ENCODE results near the gene SMIM35.

Gene SMIM35

DNA sequence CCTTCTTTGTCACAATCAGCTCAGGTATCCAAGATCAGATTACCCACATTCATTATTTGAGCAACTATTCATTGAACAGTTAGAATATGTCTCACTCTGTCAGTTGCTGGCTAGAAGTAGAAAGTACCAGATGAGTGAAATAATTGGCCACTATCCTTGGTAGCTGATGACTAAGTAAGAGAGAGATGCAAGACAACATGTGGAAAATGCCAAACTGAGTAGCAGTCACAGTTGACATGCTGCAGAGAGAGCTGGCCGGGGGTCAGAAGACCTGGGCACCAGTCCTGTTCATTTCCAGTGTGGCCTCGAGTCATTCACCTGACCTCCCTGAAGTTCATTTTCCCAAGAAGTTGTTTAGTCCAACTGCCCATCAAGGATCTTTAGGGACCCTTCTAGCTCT lies 22.5 kb upstream of the SMIM35 start:
- no peak for DNase-seq (ENCODE audit: low spot score)

DNA sequence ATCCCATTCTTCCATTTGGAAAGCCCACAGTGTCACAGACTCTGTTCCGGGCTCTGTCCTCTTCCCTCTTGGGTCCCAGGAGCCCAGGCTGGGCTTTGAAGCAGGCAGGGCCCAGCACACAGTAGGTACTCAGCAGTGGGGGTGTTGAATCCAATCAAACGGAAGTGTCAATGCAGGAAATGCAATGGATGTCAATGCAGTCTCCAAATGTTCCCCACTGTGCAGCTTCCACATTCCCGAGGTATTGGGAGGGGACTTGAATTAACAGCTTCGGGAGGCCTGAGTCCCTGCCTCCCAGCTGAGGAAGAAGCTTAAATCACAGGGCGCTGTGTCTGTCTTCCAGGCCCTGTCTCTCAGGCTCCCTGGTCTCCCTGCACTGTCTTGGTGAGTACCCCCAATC lies 21.8 kb upstream of the SMIM35 start:
- DNase-seq (ENCODE audit: low spot score), result no peak

DNA sequence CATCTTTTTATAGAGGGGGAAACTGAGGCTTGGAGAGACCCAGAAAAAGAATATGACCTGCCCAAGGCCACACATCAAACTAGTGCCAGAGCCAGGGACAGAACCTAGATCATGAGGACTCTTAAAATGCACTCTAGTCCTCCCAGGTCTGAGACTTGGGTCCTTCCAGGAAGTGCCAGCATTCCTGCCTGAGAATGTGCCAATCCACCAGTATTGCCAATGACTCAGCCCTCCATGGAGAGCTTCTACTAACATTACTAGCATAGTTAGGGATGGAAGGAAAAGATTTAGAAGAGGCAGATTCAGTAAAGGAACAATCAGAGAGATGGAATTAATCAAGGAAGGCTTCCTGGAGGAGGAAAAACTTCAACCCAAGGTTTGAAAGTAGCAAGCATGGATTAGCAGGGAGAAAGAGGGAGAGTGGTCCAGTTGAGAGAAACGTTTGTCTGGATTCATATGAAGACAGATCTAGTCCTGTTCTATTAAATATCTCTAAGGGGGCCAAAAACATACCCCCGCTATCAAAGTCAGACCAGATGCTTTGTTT lies 20.1 kb upstream of the SMIM35 start:
- DNase-seq (ENCODE audit: low spot score), result no peak

DNA sequence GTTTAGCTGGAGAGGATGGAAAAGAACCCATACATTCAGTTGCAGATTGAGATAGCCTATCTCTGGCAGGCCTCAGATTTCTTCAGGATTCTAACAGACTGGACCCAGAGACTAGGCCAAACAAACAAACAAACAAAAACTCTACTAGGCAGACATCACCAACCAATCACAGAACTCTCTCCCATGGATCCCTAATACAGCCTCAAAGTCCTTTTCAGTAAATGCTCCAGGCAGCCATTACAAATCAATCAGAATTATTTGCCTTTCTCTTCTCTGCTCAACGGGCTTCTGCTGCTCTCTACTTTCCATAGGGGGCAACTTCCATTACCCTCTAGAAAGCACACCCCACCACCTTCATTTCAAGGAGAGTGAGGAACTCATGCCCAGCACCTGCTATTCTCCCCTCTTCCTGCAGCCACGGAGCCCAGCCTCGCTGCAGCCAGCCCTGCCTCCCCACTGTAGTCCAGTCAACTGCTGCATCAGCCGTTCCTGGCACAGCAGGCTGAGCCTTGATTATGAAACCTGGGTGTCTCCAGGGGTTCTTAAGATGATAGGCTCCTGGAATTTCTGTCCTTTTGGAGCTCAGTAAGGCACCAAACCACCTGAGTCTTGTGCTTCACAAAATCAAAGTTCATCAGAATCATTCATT lies 19.0 kb upstream of the SMIM35 start:
- no peak for DNase-seq (ENCODE audit: low spot score)

DNA sequence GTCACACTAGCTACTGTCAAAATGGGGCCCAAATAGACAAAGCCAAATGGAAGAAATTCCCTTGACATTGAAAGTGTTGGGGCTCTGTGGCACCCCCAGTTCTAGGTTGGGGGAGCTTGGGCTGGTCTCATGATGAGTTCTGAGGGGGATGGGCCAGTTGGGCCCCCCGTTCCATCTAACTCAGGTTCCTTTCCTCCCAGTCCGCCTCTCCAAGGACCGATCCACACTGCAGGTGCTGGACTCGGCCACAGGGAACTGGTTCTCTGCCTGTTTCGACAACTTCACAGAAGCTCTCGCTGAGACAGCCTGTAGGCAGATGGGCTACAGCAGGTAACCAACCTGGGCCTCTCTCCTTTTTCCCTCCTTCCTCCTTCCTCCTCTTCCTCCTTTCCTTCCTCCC lies 17.7 kb upstream of the SMIM35 start:
- DNase-seq (ENCODE audit: low spot score), result no peak

DNA sequence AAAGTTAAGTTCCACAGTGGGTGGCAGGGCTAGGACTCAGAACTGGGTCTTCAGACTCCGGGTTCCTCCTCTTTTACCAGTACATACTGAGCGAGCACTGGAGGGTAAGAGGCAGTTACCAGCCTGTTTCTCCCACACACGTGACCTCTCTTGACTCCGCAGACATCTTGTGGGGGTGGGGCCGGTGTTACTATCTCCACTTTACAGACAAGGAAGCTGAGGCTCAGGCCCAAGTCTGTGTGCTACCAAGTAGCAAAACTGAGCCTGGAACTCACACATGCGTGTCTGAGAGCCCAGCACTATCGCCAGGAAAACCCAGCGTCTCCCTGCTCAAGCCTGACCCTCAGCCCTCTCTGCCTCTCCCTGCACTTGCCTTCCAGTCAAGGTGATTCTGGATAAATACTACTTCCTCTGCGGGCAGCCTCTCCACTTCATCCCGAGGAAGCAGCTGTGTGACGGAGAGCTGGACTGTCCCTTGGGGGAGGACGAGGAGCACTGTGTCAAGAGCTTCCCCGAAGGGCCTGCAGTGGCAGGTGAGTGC lies 16.0 kb upstream of the SMIM35 start:
- no peak for DNase-seq (ENCODE audit: low spot score)

DNA sequence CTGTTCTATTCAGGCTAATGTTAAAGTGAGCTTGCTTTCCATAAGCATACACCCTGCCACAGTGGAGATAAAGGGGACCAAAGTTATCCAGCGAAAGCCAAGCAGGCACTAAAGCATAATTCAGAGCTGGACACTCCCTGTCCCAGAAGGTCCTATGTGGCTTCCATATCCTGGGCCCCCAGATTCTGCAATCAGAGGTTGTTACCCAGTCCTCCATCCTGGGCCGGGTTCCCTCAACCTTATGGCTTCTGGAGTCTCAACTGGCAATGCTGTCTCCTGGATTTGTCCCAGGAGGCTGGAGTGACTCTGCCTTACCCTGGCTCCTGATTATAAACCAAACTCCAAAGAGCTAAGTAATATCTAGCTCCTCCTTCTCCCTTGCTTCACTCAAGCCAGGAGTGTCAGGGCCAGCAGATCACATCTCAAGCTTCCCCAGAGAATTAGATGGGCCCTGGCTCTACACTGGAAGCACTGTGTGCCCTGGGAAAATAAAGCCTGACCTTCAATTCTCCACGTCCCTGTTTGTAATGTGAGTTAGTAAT lies 14.0 kb upstream of the SMIM35 start:
- DNase-seq (ENCODE audit: low spot score), result no peak

DNA sequence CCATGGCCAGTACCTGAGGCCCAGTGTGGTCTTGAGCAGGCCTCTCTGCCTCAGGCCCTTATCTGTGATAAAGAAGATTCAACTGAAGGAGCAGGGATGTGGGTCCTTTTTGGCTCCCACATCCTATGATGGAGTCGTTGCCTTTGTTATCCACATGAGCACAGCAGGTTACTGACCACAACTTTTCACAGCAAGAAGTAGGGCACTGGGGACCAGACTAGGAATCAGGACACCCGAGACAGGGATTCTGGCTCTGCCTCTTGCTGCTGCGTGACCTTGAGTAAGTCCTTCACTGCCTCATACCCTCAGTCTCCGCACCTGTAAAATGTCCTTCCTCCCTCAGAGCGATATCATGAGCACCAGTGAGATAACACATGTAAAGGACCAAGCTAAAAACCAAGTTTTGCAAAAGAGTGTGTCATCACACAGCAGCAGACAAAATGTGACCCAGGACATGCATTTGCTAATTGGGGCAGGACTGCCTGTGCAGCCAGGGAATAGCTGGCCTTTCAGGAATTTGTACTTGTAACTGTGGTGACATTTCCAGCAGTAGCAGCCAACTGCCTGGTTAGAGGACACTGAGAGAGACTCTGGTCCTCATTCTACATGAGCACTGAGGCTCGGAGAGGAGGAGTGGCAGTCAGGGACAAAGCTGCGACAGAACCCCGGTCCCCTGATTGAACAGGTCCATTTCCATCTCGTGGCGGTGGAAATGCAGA lies 13.2 kb upstream of the SMIM35 start:
- DNase-seq (ENCODE audit: low spot score), result no peak

DNA sequence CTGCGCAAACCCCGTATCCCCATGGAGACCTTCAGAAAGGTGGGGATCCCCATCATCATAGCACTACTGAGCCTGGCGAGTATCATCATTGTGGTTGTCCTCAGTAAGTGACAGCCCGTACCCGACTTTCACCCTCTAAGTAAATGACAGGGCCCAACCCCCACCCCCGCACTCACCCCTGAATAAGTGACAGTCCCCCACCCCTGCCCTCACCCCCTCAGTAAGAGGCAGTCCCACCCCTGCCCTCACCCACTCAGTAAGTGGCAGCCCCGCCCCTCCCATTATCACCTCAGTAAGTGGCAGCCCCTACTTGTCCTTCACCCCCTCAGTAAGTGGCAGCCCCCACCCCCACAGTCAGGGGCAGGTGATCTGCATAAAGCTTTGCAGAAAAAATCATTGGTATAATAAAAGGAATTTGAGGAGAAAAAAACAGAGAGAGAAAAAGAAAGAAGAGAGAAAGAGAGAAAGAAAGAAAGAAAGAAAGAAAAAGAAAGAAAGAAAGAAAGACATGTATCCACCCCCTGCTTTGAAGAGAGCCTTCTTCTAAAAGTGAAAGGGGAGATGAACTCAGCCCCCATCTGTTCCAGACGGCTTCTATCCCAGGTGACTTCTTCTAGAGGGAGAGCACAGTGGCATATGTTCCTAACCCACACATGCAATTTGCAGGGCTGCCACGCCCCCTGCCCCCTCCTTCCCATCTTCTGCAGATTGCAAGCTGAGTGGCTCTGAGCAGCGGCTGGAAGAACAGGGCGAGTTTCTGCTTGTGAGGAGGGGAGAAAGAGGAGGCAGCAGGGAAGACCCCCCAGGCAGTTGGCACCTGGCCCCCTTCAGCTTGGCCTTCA lies 12.5 kb upstream of the SMIM35 start:
- DNase-seq (ENCODE audit: low spot score), result no peak

DNA sequence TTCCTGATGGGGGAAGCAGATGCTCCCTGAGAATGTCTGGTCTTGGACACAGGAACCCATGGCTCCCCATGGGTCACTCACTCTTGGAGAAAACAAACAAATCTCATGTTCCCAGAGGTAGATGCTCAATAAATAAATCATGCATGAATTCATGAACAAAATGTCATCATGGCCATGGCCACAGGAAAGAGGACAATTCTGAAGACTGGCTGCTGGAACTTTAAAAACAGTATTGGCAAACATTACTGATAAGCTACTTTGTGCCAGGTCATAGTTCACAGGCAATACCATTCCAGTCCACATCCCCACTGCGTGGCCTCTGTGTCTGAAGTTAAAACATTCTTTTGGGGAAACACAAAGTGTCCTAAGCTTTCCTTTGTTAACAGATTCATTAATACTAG lies 9.2 kb upstream of the SMIM35 start:
- DNase-seq (ENCODE audit: low spot score), result no peak

DNA sequence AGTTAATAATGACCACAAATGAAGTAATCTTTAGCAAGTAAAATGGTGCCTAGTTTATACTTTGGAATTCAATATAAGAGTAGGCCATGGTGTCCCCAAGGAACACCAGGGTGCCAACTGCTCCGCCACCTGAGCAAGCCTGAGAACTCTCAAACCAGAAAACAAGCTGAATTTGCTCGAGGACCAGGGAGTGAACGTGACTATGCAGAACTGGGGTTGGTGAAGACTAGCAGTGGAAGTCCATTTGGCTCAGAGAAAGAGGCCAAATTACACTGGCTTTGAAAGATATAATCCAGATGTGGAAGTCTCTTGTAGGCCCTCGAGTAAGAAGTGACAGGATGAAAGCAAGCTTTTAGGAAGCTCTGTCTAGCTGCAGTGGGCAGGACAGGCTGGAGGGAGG lies 8.7 kb upstream of the SMIM35 start:
- DNase-seq (ENCODE audit: low spot score), result no peak

DNA sequence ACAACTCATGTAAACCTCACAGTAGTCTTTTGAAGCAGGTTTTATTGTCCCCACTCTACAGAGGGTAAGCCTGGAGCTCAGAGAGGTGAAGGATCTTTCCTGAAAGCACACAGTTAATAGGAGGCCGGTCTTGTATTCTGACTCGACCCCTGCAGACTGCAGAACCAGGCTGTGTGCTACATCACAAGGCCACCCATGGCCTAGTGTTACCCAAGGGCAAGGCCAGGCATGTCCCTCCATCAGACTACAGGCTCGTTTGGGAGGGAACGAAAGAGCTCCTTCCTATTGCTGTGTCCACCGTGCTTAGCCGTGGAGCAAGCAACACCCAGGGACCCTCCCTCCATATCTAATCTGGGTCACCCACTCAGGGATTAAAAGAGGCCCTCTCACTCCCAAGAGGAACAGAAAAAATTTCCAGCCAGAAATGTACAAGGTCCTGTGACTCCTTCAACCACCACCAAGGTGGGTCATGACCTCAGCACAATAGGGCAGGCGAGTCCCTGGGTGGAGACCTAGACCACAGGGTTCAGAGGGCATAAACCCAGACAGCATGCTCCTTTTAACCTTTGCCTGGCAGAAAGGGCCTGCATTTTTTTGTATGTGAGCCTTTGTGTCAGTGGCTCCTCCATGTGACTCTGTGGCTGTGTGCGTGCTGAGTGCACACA lies 6.3 kb upstream of the SMIM35 start:
- DNase-seq (ENCODE audit: low spot score), result no peak

DNA sequence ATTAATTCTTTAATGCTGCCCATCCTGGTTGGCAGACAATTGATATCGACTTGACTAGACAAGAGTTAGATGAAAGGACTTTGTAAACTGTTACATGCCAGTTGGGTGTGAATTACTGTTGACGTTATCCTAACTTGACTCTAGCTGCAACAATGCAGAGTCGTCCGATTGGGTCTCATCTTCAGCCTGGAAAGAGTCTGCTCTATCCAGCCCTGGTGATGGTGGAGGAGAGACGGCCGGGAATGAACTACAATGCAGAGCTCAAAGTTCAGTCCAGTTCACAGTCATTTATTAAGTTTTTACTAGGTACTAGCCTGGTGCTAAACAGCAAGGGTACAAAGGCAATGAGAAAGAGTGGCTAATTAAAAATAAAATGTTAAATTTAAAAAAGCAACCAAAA lies 4.9 kb upstream of the SMIM35 start:
- no peak for DNase-seq (ENCODE audit: low spot score)

DNA sequence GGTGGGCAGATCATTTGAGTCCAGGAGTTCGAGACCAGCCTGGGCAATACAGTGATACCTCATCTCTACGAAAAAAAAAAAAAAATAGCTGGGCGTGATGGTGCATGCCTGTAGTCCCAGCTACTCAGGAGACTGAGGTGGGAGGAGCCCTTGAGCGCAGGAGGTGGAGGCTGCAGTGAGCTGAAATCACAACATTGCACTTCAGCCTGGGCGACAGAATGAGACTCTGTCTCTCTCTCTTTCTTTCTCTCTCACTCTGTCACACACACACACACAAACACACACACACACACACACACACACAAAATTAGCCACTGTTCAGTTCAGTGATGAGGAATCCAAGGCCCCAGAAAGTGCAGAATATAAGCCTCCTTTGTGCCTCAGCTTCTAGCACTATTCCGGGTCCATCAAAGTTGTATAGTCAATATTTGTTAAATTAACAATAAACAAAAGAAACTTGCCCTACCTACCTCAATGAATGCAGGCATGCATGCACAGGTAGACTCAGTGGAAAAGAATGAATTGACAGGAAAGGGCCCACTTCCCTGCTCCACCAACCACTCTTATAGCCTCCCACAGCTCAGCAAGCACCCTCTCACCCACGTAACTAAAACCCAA lies 3.9 kb upstream of the SMIM35 start:
- no peak for DNase-seq (ENCODE audit: low spot score)

DNA sequence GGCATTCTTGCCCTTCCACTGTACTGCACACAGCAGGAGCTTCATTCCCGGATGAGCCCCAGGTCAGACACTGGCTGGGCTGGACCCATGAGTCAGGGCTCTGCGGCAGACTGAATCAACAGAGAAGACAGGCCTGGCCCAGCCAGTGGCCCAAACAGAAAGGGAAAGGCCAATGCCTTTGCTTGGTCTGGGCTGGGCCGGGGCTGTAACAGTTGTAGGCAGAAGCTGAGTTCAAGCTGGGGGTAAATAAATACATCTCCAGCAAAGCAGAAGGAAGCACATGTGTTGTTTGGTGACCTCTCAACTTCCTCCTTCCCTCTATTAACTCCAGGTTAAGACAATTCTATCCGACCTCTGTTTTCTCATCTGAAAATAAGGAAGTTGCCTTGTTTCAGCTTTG lies 1.8 kb upstream of the SMIM35 start:
- DNase-seq (ENCODE audit: low spot score), result no peak

DNA sequence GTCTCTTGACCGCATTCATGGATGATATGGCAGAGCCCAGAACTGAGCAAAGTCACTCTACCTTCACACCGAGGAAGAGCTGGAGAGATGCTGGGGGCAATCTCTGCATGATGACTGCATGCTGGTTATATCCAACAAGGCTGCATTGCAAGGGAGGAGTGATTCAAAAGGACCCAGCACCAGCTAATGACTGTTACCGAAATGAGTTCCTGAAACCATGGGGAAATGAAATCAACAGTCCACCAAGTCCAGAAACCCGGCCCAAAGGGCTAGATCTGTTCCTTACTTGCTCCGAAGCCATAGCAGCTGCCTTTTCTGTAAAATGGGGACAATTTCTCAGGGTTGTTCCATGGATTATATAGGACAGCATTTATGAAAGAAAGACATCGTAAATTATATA lies 1.2 kb upstream of the SMIM35 start:
- DNase-seq (ENCODE audit: low spot score), result no peak

DNA sequence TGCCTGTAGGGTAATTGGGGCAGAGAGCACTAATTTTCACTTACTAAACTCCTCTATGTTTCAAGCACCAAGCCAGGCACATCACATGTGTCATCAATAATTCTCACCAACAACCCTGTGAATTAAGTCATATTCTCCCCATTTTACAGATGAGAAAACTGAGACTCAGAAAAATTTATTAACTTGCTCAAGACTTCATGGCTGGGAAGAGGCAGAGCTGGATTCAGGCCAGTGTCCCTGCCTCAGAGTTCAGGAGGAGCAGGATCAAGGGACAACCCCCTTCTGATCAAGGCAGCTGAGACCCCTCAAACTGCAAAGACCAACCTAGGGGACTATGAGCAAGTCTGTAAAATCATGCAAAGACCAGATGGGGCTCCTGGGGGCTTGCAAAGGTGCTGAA lies 2.1 kb downstream of the SMIM35 start:
- no peak for DNase-seq (ENCODE audit: low spot score)

DNA sequence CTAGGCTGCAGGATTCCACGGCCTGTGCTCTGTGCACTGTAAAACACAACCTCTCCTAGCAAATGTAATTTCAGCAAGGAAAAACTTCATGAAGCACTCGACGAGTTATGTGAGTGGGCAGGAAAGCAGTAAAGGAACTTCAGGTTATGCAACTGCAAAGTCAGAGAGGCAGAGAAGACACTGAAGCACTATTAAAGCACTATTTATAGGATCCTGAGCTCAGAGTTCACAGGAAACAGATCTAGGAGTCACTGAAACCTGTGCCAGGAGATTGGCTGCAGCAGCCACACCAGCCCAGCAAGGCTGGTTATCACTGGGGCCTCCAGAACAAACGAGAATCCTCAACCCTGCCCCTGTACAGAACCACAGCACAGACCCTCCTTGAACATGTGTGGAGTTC lies 2.5 kb downstream of the SMIM35 start:
- DNase-seq (ENCODE audit: low spot score), result no peak

DNA sequence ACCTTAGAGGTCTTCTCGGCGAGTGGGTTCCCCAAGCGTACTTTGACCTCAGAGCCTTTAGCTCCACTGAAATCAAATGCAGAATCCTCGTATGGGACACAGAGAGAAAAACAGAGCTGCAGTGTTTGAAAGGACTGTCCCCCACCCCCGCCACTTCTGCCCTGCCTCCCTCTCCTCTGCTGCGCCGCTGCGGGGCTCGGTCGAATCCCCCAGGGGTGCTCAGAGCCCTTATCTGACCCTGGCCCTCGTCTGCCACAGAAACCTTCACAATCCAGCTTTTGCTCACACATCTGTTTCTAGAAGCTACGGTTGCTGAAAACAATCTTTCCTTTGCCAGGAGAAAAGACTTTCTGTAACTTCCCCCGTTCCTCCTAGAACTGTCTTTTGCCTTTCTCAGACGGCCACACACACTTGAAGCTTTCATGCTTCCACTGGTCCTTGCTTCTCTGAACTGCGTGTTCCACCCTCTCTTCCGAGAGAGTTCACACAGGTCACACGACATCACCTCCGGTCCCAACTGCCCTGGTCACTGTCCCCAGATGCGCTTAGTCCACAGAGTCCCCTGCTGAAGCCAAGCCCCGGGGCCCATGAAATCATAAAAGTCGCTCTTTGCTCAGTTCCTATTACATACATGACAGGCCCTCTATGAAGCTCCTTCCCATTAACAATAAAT lies 3.7 kb downstream of the SMIM35 start:
- DNase-seq (ENCODE audit: low spot score), result no peak

DNA sequence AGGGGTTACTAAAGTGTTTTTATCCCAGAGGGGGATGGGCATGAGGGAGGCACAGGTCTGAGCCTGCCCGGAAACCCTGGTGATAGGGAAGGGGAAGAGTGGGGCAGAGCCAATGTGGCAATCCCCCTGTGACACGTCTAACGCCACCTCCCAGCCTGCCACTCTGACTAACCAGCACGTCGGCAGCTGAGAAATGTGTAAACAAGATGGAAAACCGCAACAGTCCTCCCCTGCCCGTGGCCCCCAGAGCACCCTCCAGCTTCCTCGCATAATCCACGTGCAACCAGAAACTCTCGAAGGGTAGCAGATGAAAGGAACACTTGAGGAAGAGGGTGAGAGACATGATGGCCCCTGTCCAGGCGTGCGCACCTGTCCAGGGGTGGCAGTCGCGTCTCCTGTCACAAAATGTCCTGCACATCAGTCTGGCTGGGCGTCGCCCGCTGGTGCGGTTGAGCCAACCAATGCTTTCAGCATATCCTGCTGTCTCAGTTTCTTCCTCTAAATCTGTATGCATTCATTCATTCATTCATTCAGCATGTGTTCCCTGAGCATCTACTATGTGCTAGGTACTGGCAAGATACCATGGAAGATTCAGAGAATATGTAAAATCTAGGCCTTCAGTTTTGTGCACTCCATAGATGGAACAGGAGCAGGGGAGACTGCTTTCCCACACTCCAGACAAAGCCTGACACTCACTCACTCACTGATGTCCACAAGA lies 5.4 kb downstream of the SMIM35 start:
- DNase-seq (ENCODE audit: low spot score), result no peak

All from NAMALWA (cell line).